ENCODE measurements around the gene GNAQ.

GNAQ gene

DNA sequence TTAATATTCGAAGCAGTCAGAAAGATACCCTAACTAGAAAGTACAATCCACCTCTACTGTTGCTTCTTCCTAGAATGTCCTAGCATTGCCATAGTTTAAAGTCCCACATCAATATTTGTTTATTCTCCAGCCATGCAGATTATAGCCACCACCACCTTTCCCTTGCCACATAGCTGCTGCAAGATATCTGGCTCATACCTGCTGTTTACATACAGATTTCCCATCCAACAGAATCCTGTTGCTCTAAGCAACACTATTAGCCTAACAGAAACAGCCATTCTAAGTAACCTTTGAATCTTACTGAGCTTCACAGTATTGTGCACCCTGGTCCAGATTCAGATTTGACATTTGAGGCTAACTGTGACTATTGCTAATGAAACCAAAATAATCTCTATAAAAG lies 45.6 kb downstream of the GNAQ start:
- TF ChIP-seq, protein P1, sequence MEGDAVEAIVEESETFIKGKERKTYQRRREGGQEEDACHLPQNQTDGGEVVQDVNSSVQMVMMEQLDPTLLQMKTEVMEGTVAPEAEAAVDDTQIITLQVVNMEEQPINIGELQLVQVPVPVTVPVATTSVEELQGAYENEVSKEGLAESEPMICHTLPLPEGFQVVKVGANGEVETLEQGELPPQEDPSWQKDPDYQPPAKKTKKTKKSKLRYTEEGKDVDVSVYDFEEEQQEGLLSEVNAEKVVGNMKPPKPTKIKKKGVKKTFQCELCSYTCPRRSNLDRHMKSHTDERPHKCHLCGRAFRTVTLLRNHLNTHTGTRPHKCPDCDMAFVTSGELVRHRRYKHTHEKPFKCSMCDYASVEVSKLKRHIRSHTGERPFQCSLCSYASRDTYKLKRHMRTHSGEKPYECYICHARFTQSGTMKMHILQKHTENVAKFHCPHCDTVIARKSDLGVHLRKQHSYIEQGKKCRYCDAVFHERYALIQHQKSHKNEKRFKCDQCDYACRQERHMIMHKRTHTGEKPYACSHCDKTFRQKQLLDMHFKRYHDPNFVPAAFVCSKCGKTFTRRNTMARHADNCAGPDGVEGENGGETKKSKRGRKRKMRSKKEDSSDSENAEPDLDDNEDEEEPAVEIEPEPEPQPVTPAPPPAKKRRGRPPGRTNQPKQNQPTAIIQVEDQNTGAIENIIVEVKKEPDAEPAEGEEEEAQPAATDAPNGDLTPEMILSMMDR (conservative IDR thresholded peaks at IDR 0.05; ENCODE audit: low read depth, low read length): no peak
- H3K4me3 ChIP-seq (ENCODE audit: low read length): no peak overlapping the region
- DNase-seq (ENCODE audit: low read depth): no peak

DNA sequence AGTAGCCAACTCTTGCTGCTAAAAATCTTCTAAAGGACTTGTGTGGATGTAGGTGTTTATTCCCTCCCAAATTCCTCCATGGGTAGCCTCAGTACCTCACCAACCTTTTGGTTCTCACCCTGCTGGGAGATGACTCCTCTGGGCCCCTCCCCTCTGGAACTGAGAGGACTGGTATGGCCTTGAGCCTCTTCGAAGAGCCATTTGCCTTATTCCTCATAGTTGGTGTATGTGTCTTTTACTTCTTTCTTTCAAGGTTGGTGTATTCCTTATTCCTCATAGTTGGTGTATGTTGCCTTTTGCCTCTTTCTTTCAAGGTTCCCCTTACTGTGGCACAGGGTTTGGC lies 48.3 kb downstream of the GNAQ start:
- no peak for DNase-seq (ENCODE audit: low read depth)
- TF ChIP-seq, protein P1 (conservative IDR thresholded peaks at IDR 0.05; ENCODE audit: low read depth, low read length): no peak
- H3K4me3 ChIP-seq (ENCODE audit: low read length): no peak overlapping the region

DNA sequence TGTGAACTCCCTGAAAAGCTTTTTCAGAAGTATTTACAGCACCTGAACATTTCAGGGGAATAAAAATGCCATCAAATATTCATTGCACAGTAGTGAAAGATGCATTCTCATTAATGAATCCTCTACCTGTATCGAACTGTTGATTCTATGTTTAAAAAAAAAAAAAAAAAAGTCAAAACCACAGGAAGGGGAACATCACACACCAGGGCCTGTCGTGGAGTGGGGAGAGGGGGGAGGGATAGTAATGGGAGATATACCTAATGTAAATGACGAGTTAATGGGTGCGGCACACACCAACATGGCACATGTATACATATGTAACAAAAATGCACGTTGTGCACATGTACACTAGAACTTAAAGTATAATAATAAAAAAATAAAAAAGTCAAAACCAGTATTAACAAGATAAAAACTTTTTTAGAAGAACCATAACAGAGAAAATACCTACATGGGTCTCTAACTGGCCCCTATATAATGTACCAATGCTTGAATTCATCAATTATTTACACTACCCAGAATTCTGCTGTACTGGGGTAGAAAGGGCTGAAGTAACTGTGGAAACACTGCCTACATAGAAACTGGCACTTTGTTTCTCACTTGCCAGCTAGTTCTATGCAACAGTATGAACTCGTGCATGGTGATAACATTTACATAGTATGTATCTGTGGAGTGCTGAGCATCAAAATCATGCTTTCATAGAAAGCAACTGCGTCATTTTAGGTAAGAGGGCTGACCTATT lies 48.9 kb downstream of the GNAQ start:
- no peak overlapping the region for H3K4me3 ChIP-seq (ENCODE audit: low read length)
- DNase-seq (ENCODE audit: low read depth): no peak
- TF ChIP-seq, protein P1 (conservative IDR thresholded peaks at IDR 0.05; ENCODE audit: low read depth, low read length): no peak

DNA sequence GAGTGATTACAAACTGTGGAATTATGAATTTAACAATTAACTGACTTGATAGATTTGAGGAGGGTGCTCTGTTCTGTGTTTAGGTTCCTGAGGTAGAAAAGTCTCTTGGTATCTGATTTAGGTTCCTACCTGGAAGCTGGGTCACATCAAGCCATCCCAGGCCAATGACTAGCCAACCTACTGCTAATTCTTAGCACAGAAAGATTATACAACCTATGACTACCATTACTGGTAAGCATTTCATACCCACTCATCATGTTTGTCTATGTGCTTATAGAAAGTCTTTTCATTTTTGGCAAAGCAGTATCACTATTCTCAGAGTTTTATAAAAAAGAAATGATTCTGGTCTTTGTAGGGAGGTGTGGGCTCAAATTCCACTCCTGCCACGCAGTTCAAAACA lies 49.7 kb downstream of the GNAQ start:
- DNase-seq (ENCODE audit: low read depth): no peak
- no peak overlapping the region for H3K4me3 ChIP-seq (ENCODE audit: low read length)
- TF ChIP-seq, protein P1 (conservative IDR thresholded peaks at IDR 0.05; ENCODE audit: low read depth, low read length): no peak

DNA sequence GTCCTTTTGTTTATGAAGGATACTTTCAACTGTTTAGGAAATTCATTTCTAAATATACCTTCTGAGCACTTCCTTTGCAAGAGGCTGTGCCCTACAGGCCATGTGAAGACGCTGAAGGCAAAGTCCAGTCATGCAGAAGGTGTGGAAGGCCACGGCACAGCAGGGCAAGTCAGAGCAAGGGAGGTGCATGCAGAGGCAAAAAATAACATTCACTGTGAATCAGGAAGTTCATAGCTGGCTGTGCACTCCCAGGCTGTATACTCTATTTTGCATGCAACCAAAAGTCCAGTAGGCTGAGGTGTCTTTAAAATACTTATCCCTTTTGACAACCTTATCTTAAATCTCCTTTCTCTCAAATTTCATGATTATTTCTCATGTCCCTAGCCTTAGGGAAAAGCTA lies 50.3 kb downstream of the GNAQ start:
- no peak overlapping the region for H3K4me3 ChIP-seq (ENCODE audit: low read length)
- no peak for DNase-seq (ENCODE audit: low read depth)
- TF ChIP-seq, protein P1 (conservative IDR thresholded peaks at IDR 0.05; ENCODE audit: low read depth, low read length): no peak

DNA sequence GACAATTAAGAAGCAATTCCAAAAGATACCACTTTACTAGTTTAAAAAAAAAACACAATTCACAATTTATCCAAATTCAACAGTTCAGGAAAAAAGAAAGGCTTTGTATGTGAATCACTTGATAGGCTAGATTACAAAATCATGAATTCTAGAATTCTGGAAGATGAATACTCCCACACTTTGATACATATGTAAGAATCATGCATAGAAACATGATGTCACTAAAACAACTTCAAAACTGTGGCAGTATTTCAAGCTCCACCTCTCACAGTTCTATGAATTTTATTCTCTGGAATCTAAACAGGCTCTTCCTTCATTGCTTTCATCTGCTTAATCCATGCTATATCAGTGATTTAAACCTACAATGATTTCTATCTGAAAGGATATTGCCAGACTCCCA lies 51.0 kb downstream of the GNAQ start:
- DNase-seq (ENCODE audit: low read depth): no peak
- TF ChIP-seq, protein P1 (conservative IDR thresholded peaks at IDR 0.05; ENCODE audit: low read depth, low read length): no peak
- no peak overlapping the region for H3K4me3 ChIP-seq (ENCODE audit: low read length)

DNA sequence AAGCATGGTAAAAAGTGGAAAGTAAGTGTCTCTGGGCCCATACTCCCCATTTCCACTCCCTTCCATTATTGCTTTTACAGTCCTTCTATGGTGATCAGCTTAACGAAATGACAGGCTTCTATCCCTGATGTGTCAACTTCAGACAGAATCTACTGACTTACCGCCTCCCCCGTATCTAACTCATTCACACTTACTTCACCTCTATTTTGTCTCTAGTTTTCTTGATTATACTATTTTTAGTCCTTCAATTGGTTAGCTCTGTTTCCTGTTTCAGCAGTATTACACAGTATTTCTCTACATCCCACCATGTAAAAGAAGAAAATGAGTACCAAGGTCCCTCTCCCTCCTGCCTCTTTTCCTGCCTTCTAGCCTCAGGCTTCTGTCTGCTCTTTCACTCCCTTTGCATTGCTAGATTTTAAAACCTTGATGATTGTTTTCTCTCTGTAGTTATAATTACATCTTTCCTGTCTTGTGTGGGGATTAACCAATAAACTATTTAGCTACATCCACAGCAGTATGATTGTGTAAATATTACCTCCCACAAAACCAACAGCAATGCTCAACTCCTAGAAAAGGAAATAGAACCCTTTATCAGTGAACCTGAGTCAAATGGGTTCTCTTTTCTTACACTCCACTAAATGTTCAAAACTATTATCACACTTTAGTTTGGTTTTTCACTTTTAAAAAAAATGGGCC lies 53.4 kb downstream of the GNAQ start:
- DNase-seq (ENCODE audit: low read depth): no peak
- TF ChIP-seq, protein P1 (conservative IDR thresholded peaks at IDR 0.05; ENCODE audit: low read depth, low read length): no peak
- H3K4me3 ChIP-seq (ENCODE audit: low read length): no peak overlapping the region
